Loucy (cell line): ENCODE results near the gene CASK.

Experiments used
- H2AFZ ChIP-seq: fragments of 200-600 bp; sonication (generic); 2 replicates; pipeline ENCODE4 v1.6.0; 2016; ENCODE audit warnings: antibody characterized with exemption, mild to moderate bottlenecking, low read length, moderate library complexity
- H3F3A ChIP-seq: fragments of 200-600 bp; 2 replicates; pipeline ENCODE4 v1.6.0; 2016; ENCODE audit warnings: antibody characterized with exemption, low read depth, mild to moderate bottlenecking
- H3K27me3 ChIP-seq: fragments of 200-600 bp; sonication (generic); 2 replicates; pipeline ENCODE4 v1.6.1; 2014; ENCODE audit warnings: low read length, mild to moderate bottlenecking; ENCODE audit not compliant: insufficient read depth, poor library complexity, severe bottlenecking
- H3K36me3 ChIP-seq: fragments of 200-600 bp; sonication (generic); 2 replicates; pipeline ENCODE4 v1.6.1; 2016; ENCODE audit warnings: low read length; ENCODE audit not compliant: insufficient read depth
- H3K4me1 ChIP-seq: fragments of 200-600 bp; sonication (generic); 2 replicates; pipeline ENCODE4 v1.5.1; 2014; ENCODE audit warnings: low read length, mild to moderate bottlenecking; ENCODE audit not compliant: insufficient read depth, poor library complexity, severe bottlenecking
- H3K4me2 ChIP-seq: fragments of 200-600 bp; sonication (generic); 2 replicates; pipeline ENCODE4 v1.6.0; 2014; ENCODE audit warnings: antibody characterized with exemption, low read length, low read depth, mild to moderate bottlenecking; ENCODE audit not compliant: poor library complexity, severe bottlenecking
- H3K4me3 ChIP-seq: fragments of 200-600 bp; sonication (generic); 2 replicates; pipeline ENCODE4 v1.5.1; 2014; ENCODE audit warnings: low read length, mild to moderate bottlenecking, mixed read lengths; ENCODE audit not compliant: poor library complexity, severe bottlenecking
- H3K79me2 ChIP-seq: fragments of 200-600 bp; sonication (generic); 2 replicates; pipeline ENCODE4 v1.6.1; 2014; ENCODE audit warnings: low read length; ENCODE audit not compliant: insufficient read depth
- H3K9ac ChIP-seq: fragments of 200-600 bp; sonication (generic); 2 replicates; pipeline ENCODE4 v1.6.0; 2014; ENCODE audit warnings: mild to moderate bottlenecking, low read depth, low read length, moderate library complexity; ENCODE audit not compliant: poor library complexity, severe bottlenecking
- H3K9me2 ChIP-seq: fragments of 200-600 bp; sonication (generic); replicated peaks from 2 replicates; pipeline ENCODE4 v1.6.1; 2016; ENCODE audit warnings: low read depth, low read length, mixed read lengths
- H3K9me3 ChIP-seq: fragments of 200-600 bp; sonication (generic); 2 replicates; pipeline ENCODE4 v1.6.1; 2014; ENCODE audit warnings: mild to moderate bottlenecking, antibody characterized with exemption, low read length, low read depth; ENCODE audit not compliant: insufficient read depth
- H4K20me1 ChIP-seq: fragments of 200-600 bp; sonication (generic); 2 replicates; pipeline ENCODE4 v1.6.0; 2014; ENCODE audit warnings: antibody characterized with exemption, low read length, mild to moderate bottlenecking; ENCODE audit not compliant: insufficient read depth, poor library complexity, severe bottlenecking
- EZH2phosphoT487 ChIP-seq: fragments of 200-600 bp; IDR thresholded peaks from 2 replicates; pipeline ENCODE4 v1.6.1; 2018; ENCODE audit warnings: antibody characterized with exemption, mild to moderate bottlenecking, moderate library complexity, borderline replicate concordance
- TF ChIP-seq, protein P1 (sequence below): fragments of 200-600 bp; sonication (generic); conservative IDR thresholded peaks from 2 replicates; pipeline ENCODE4 v1.5.1; 2014; ENCODE audit warnings: mild to moderate bottlenecking, antibody characterized with exemption, low read length

The CASK gene

DNA sequence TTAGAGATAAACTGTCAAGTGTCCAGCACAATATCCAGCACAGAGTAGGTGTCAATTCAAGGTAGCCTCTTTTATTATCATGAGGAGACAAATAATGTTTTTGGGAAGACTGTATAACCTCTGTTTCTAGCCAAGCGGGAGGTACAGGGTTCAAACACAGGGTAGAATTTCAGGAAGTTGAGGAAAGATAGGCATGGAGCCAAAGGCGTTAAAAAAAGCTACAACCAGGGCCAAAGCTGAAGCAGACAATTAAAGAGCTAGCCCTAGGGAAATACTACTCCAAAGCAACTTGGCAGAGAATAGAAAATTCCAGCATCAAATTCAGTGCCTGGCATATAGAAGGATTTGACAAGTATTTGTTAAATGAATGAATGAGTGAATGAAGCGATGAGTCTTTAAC lies 40.0 kb upstream of the CASK start:
- no peaks in the 10 kb centered on the region for H3F3A ChIP-seq
- H3K4me2 ChIP-seq: no peak overlapping the region
- no peaks in the 10 kb centered on the region for H3K9me2 ChIP-seq
- H2AFZ ChIP-seq: no peak overlapping the region
- H3K9ac ChIP-seq: no peak overlapping the region
- H3K36me3 ChIP-seq: no peaks in the 10 kb centered on the region
- no peaks in the 10 kb centered on the region for H3K79me2 ChIP-seq
- H3K4me1 ChIP-seq: no peaks in the 10 kb centered on the region
- H3K4me3 ChIP-seq: no peak overlapping the region
- H3K27me3 ChIP-seq: no peaks in the 10 kb centered on the region
- no peak for TF ChIP-seq EZH2phosphoT487
- TF ChIP-seq, protein P1, sequence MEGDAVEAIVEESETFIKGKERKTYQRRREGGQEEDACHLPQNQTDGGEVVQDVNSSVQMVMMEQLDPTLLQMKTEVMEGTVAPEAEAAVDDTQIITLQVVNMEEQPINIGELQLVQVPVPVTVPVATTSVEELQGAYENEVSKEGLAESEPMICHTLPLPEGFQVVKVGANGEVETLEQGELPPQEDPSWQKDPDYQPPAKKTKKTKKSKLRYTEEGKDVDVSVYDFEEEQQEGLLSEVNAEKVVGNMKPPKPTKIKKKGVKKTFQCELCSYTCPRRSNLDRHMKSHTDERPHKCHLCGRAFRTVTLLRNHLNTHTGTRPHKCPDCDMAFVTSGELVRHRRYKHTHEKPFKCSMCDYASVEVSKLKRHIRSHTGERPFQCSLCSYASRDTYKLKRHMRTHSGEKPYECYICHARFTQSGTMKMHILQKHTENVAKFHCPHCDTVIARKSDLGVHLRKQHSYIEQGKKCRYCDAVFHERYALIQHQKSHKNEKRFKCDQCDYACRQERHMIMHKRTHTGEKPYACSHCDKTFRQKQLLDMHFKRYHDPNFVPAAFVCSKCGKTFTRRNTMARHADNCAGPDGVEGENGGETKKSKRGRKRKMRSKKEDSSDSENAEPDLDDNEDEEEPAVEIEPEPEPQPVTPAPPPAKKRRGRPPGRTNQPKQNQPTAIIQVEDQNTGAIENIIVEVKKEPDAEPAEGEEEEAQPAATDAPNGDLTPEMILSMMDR: no peak
- H4K20me1 ChIP-seq: no peaks in the 10 kb centered on the region
- no peaks in the 10 kb centered on the region for H3K9me3 ChIP-seq

DNA sequence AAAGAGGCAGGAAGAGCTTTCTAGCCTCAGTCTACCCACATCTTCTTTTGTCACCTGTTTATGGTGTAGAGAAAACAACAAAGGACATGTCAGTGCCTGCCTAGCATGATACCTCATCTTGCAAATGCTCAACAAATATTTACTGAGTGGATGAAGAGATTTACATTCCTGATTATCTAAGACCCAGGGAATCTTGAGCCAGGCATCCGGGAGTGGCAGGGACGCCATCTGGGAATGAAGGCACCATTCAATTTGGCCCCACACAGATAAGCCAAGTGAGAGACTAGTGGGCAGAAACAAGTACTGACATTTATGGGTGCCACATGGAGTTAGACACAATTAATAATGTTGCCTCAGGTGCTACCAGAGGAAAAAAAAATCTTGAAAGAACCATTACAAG lies 36.8 kb upstream of the CASK start:
- H3K4me1 ChIP-seq: no peaks in the 10 kb centered on the region
- H3K36me3 ChIP-seq: no peaks in the 10 kb centered on the region
- H3K4me2 ChIP-seq: no peak overlapping the region
- no peaks in the 10 kb centered on the region for H3K27me3 ChIP-seq
- TF ChIP-seq, protein P1: no peak
- TF ChIP-seq EZH2phosphoT487: no peak
- no peaks in the 10 kb centered on the region for H3K79me2 ChIP-seq
- H3K9ac ChIP-seq: no peak overlapping the region
- H2AFZ ChIP-seq: no peak overlapping the region
- H3K9me3 ChIP-seq: no peaks in the 10 kb centered on the region
- no peak overlapping the region for H3K4me3 ChIP-seq
- H3F3A ChIP-seq: no peaks in the 10 kb centered on the region
- H3K9me2 ChIP-seq: no peaks in the 10 kb centered on the region
- H4K20me1 ChIP-seq: no peaks in the 10 kb centered on the region

DNA sequence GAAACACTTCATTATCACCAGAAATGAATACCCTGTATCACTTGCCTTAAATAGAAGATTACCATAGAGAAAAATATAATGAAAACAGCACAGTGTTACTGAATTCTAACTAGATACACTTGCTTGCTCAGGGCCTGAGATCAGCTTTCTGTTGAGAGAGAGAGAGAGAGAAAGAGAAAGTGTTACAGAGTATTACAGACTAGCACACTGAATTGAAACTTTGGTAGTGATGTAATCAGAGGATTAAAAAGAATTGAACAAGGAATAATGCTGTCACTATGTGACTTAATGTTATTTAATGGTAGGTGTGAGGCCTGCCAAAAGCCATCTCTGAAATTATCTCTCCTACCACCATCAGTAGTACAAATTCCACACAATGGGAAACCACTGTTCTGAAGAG lies 35.5 kb upstream of the CASK start:
- Histone ChIP-seq H3F3A (no peaks in the 10 kb centered on the region), H3K36me3 (no peaks in the 10 kb centered on the region), H2AFZ (no peak overlapping the region), H3K4me3 (no peak overlapping the region), H3K27me3 (no peaks in the 10 kb centered on the region), H3K9ac (no peak overlapping the region), H3K79me2 (no peaks in the 10 kb centered on the region), H3K4me2 (no peak overlapping the region), H3K9me2 (no peaks in the 10 kb centered on the region), H3K4me1 (no peaks in the 10 kb centered on the region), H4K20me1 (no peaks in the 10 kb centered on the region), H3K9me3 (no peaks in the 10 kb centered on the region)
- no peak for TF ChIP-seq EZH2phosphoT487
- TF ChIP-seq, protein P1: no peak
